PC-3 (cell line): Measurements from ENCODE around the gene ERAP2. TPM values are rescaled to one million over a fixed set of nuclear protein-coding genes. Genes with fewer than 3 reads are reported as not detected.
"Not testable (repeated sequence)": the region's sequence is repeated elsewhere in the genome, so short reads cannot be mapped to it uniquely, and the experiment has no call there.

Experiments used
- ATAC-seq: fragments of 200-7000 bp; cut with Tn5 transposase; 2 replicates; pipeline ENCODE4 v1.9.1; 2020; ENCODE audit warnings: mild to moderate bottlenecking, moderate library complexity
- BruUV-seq: library from RNA; stranded (reverse); fragments of 400-500 nt; replicated peaks from 2 replicates; lab custom pipeline; 2021; lab: Mats Ljungman, UMichigan
- CTCF ChIA-PET: fragments of 300-600 bp; sonication (Branson Sonifier 250); formaldehyde crosslinking; loops from one replicate; lab custom pipeline; 2022; ENCODE audit warnings: antibody characterized with exemption; lab: Charles Lee
- POLR2A ChIA-PET: fragments of 300-600 bp; sonication (Branson Sonifier 250); formaldehyde crosslinking; loops from one replicate; lab custom pipeline; 2022; ENCODE audit warnings: antibody characterized with exemption; ENCODE audit not compliant: unreplicated experiment; lab: Charles Lee
- DNase-seq: peaks from one replicate; pipeline ENCODE4 v3.0.0-alpha.2; 2015
- H2AFZ ChIP-seq: fragments of 300-600 bp; sonication (generic); 2 replicates; pipeline ENCODE4 v1.6.0; 2016; ENCODE audit warnings: antibody characterized with exemption, low read length
- H3F3A ChIP-seq: fragments of 300-600 bp; sonication (generic); one replicate; pipeline ENCODE4 v1.6.0; 2017; ENCODE audit warnings: antibody characterized with exemption, low read length, control low read depth, mild to moderate bottlenecking; ENCODE audit not compliant: unreplicated experiment
- H3K27ac ChIP-seq: fragments of 300-600 bp; sonication (generic); 2 replicates; pipeline ENCODE4 v1.5.1; 2016; ENCODE audit warnings: mild to moderate bottlenecking, low read length
- H3K27me3 ChIP-seq: fragments of 300-600 bp; sonication (generic); 2 replicates; pipeline ENCODE4 v1.6.1; 2016; ENCODE audit warnings: low read length, mixed read lengths
- H3K36me3 ChIP-seq: fragments of 300-600 bp; sonication (generic); 2 replicates; pipeline ENCODE4 v1.6.1; 2016; ENCODE audit warnings: low read depth, mixed run types, low read length, mixed read lengths
- H3K4me1 ChIP-seq: fragments of 300-600 bp; sonication (generic); 2 replicates; pipeline ENCODE4 v1.5.1; 2016; ENCODE audit warnings: low read length; ENCODE audit not compliant: insufficient read depth
- H3K4me2 ChIP-seq: fragments of 300-600 bp; sonication (generic); 2 replicates; pipeline ENCODE4 v1.6.0; 2016; ENCODE audit warnings: low read length
- H3K4me3 ChIP-seq: fragments of 300-600 bp; sonication (generic); 2 replicates; pipeline ENCODE4 v1.5.1; 2016; ENCODE audit warnings: mild to moderate bottlenecking, low read length, mixed read lengths
- H3K79me2 ChIP-seq: fragments of 300-600 bp; sonication (generic); 2 replicates; pipeline ENCODE4 v1.6.1; 2017; ENCODE audit warnings: low read length, mixed read lengths
- H3K9ac ChIP-seq: fragments of 300-600 bp; sonication (generic); 2 replicates; pipeline ENCODE4 v1.6.0; 2016; ENCODE audit warnings: mild to moderate bottlenecking, low read length
- H3K9me2 ChIP-seq: fragments of 300-600 bp; sonication (generic); replicated peaks from 2 replicates; pipeline ENCODE4 v1.6.1; 2016; ENCODE audit warnings: mixed run types, low read length, mixed read lengths
- H3K9me3 ChIP-seq: fragments of 300-600 bp; sonication (generic); 2 replicates; pipeline ENCODE4 v1.6.1; 2016; ENCODE audit warnings: low read length, mixed read lengths
- H4K20me1 ChIP-seq: fragments of 300-600 bp; sonication (generic); 2 replicates; pipeline ENCODE4 v1.6.1; 2016; ENCODE audit warnings: low read length, mixed read lengths
- EZH2 ChIP-seq: fragments of 300-600 bp; sonication (generic); IDR thresholded peaks from one replicate; pipeline ENCODE4 v1.6.1; 2017; ENCODE audit warnings: antibody characterized with exemption, mild to moderate bottlenecking, low read length; ENCODE audit not compliant: unreplicated experiment
- EZH2phosphoT487 ChIP-seq: fragments of 300-600 bp; sonication (generic); IDR thresholded peaks from 2 replicates; pipeline ENCODE4 v1.6.1; 2018; ENCODE audit warnings: mild to moderate bottlenecking, antibody characterized with exemption, low read length, borderline replicate concordance
- intact Hi-C: fragments of 100-400 bp; cut with micrococcal nuclease; formaldehyde crosslinking; loops from 2 replicates; pipeline ENCODE4 v1.9.0; 2023
- total RNA-seq: library from RNA; depleted of rRNA; stranded (reverse); fragments of >200 nt; gene quantifications from 2 replicates; pipeline ENCODE4 v1.2.3, GENCODE V29; 2014
- TF ChIP-seq, protein P1 (sequence below): fragments of 300-600 bp; sonication (generic); conservative IDR thresholded peaks from 2 replicates; pipeline ENCODE4 v1.5.1; 2017; ENCODE audit warnings: antibody characterized with exemption, low read depth, mild to moderate bottlenecking, low read length

The ERAP2 gene
- total RNA-seq, 1 experiment from 2014 or later: 9.6 TPM

DNA sequence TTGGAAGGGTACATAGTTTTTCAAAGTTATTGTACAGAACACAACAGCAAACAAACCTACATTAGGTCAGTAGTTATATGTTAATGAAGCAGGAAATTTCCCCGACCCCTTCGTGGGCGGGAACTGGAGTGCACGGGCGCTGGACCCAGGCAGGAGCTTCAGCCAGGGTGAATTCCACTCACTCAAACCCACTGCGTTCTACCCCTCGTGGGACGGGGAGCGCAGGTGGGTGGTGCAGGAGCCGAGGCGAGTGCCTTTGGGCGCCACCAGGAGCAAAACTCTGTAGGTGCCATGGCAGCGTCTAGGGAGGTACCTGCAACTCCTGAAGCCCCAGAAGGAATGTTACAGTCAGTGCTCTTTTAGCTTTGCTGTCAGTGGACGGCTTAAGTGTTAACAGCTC, 39.0 kb upstream of the ERAP2 start:
- Histone ChIP-seq H3K4me2 (no peak overlapping the region), H3K9ac (no peak overlapping the region), H2AFZ (no peak overlapping the region), H3K4me1 (no peaks in the 10 kb centered on the region), H3K4me3 (no peak overlapping the region), H3K9me3 (no peaks in the 10 kb centered on the region), H3K36me3 (no peaks in the 10 kb centered on the region), H3K27ac (no peak overlapping the region), H3K9me2 (no peaks in the 10 kb centered on the region), H3F3A (no peaks in the 10 kb centered on the region), H4K20me1 (no peaks in the 10 kb centered on the region), H3K79me2 (no peaks in the 10 kb centered on the region), H3K27me3 (no peaks in the 10 kb centered on the region)
- ChIA-PET CTCF (interaction anchor here (0.6 kb wide), 1 partner anchor 25 kb away, joined by 4 read pairs; no protein-coding TSS in a partner anchor), POLR2A (no interaction called here)
- no peak for TF ChIP-seq EZH2phosphoT487
- TF ChIP-seq, protein P1, sequence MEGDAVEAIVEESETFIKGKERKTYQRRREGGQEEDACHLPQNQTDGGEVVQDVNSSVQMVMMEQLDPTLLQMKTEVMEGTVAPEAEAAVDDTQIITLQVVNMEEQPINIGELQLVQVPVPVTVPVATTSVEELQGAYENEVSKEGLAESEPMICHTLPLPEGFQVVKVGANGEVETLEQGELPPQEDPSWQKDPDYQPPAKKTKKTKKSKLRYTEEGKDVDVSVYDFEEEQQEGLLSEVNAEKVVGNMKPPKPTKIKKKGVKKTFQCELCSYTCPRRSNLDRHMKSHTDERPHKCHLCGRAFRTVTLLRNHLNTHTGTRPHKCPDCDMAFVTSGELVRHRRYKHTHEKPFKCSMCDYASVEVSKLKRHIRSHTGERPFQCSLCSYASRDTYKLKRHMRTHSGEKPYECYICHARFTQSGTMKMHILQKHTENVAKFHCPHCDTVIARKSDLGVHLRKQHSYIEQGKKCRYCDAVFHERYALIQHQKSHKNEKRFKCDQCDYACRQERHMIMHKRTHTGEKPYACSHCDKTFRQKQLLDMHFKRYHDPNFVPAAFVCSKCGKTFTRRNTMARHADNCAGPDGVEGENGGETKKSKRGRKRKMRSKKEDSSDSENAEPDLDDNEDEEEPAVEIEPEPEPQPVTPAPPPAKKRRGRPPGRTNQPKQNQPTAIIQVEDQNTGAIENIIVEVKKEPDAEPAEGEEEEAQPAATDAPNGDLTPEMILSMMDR: no peak
- no peak for TF ChIP-seq EZH2
- DNase-seq (no peak), ATAC-seq (no peak)
- BruUV-seq: no TSS peak
- intact Hi-C loops: no loop called here

DNA sequence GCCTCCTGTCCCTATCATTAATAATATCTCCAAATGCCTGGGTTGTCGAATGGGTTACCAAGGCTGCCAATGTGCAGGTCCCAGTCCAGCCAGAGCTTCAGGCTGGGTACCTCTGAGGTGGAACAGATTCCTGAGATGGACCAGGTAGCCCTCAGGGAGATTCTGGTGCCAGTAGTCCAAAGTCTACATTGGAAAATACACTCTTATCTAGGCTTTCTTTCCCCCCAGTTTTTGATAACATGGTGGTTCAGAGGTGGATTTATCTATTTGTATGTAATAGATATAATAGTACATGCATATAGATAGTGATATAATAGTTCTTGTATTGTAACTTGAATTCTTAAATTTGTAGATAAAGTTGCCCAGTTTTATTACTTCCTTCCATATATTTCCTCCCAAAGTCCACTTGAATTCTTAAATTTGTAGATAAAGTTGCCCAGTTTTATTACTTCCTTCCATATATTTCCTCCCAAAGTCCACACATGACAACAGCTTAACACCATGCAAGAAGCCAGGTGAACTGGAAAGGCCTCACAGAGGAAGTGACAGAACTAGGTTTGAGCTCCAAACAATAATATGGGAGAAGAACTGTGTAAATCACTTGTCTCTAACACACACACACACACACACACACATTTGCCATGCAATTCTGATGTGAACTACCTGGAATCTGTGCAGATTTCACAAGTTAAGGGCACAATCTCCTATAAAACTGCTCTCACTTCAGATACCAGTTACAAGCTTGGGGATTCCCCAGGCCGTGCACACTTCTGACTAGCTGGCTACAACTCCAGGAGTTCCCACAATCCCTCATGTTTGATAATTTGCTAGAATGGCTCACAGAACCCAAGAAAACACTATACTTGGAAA, 37.9 kb upstream of the ERAP2 start:
- intact Hi-C loops: no loop called here
- Histone ChIP-seq H3K9me2 (no peaks in the 10 kb centered on the region), H3K36me3 (no peaks in the 10 kb centered on the region), H4K20me1 (no peaks in the 10 kb centered on the region), H3K27ac (no peak overlapping the region), H3K9ac (no peak overlapping the region), H3F3A (no peaks in the 10 kb centered on the region), H2AFZ (no peak overlapping the region), H3K4me2 (no peak overlapping the region), H3K27me3 (no peaks in the 10 kb centered on the region), H3K9me3 (no peaks in the 10 kb centered on the region), H3K4me3 (no peak overlapping the region), H3K4me1 (no peaks in the 10 kb centered on the region), H3K79me2 (no peaks in the 10 kb centered on the region)
- no TSS peak for BruUV-seq
- no peak for DNase-seq
- ChIA-PET CTCF (no interaction called here), POLR2A (interaction anchor here (0.5 kb wide), 1 partner anchor 33 kb away, joined by 3 read pairs; no protein-coding TSS in a partner anchor)
- no peak for ATAC-seq
- TF ChIP-seq EZH2 (no peak), EZH2phosphoT487 (no peak)
- TF ChIP-seq, protein P1: no peak

DNA sequence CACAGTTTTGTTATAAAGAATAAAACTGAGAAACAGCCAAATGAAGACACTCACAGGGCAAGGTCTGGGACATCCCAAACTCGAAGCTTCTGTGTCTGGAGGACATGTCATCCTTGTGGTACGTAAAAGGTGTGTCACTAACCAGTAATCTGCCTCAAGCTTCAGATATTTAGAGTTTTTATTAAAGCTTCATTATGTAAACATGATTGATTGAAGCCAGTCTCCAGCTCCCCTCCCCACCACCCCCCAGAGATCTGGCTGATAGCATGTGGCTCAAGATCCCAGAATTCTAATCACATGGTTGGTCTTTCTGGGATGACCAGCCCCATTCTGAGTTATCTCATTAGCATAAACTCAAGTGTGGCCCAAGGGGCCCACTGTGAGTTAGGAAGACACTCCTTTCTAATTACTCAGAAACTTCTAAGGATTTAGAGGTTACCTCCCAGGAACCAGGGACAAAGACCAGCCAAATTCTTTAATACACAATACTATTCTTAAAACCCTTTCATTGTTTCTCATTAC, 37.2 kb upstream of the ERAP2 start:
- no peak for TF ChIP-seq EZH2phosphoT487
- TF ChIP-seq, protein P1: no peak
- no peak for TF ChIP-seq EZH2
- Histone ChIP-seq H2AFZ (0 out of 2 replicates have a peak overlapping the region, but pooled peaks have one; percentile 4), H3K9ac (no peak overlapping the region), H3K36me3 (no peaks in the 10 kb centered on the region), H4K20me1 (no peaks in the 10 kb centered on the region), H3K9me3 (no peaks in the 10 kb centered on the region), H3K4me1 (no peaks in the 10 kb centered on the region), H3K4me2 (no peak overlapping the region), H3K27me3 (no peaks in the 10 kb centered on the region), H3K9me2 (no peaks in the 10 kb centered on the region), H3F3A (no peaks in the 10 kb centered on the region), H3K27ac (no peak overlapping the region), H3K4me3 (no peak overlapping the region), H3K79me2 (no peaks in the 10 kb centered on the region)
- ChIA-PET POLR2A (no interaction called here), CTCF (no interaction called here)
- no peak for DNase-seq
- BruUV-seq: no TSS peak
- ATAC-seq: no peak
- intact Hi-C loops: no loop called here

DNA sequence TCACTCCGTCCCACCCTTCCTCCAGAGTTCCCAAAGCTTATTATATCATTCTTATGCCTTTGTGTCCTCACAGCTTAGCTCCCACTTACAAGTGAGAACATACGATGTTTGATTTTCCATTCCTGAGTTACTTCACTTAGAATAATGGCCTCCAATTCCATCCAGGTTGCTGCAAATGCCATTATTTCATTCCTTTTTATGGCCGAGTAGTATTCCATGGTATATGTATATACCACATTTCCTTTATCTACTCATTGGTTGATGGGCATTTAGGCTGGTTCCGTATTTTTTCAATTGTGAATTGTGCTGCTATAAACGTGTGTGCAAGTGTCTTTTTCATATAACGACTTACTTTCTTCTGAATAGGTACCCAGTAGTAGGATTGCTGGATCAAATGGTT, 34.4 kb upstream of the ERAP2 start:
- DNase-seq, CTCF ChIA-PET: not testable (repeated sequence)

More for the DNA sequence above, 34.4 kb upstream of the ERAP2 start:
- H3K9me2 ChIP-seq, H3K27me3 ChIP-seq, H3K27ac ChIP-seq, H3K9me3 ChIP-seq, H4K20me1 ChIP-seq, POLR2A ChIA-PET, H3K4me2 ChIP-seq, H3K36me3 ChIP-seq, H3K4me1 ChIP-seq, H3K9ac ChIP-seq, ATAC-seq, BruUV-seq, H2AFZ ChIP-seq, H3F3A ChIP-seq, intact Hi-C loops, H3K4me3 ChIP-seq, H3K79me2 ChIP-seq: not testable (repeated sequence)
